Iris pigment epithelial cell (primary cell): ENCODE results near the gene CHD5.
A peak's percentile ranks its signal among the peaks of the same experiment; 100 is the strongest.

Experiments
- DNase-seq: peaks from one replicate; pipeline ENCODE4 v3.0.0-alpha.2; 2011; ENCODE audit warnings: low read depth

Gene CHD5

GRCh38 chr1:6202256-6202655 is 22.1 kb upstream of the CHD5 start:
- DNase-seq, result no peak

- no peak for DNase-seq
These were observed 20.2 kb upstream of the CHD5 start for GRCh38 chr1:6200188-6200809.

DNA sequence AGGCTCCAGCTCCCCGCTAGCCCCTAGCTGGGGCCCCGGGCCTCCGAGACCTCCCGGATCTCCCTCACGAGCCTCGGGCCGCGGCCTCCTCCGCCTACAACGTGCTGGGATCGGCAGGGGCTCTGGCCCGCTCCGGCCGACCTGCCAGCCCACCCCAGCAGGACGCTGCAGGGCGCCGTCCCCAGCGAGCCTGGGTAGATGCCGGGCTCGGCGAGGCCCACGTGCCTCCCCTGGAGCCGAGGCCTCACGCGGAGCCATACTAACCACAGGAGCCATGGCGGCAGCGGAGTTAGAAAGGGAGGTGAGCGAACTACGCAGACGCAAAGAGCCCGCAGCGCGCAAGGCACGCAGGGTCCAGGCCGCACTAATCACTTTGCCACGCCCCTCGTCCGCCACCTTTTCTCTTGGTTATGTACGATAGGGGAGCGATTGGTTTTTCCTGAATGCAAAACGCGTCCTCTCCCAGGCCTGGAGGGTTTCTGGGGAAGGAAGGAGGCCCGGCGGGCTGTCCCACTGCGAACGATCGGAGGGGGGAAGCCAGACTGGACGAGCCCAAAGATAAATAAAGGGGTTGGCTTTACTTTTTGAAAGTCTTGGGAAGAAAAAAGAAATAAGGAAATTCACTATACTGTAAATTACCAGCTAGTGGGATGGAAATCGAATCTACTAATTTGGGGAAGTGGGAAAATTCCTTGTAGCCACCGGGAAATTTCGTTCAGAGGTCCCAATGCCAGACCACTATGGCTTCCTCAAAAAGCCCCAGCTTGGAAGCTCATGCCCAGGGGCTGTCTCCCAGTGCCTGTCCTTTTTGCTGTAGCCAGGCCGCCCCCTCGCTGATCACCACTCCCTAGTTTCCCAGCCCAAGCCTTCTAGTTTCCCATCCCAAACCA is 19.4 kb upstream of the CHD5 start, which contains the start of gene RPL22:
Gene RPL22, minus strand, starts transcription at position 298 of the 890 bp plus-strand sequence. Its CDS starts 22 bp downstream, at position 276.
- DNase-seq, result peak; percentile 99

GRCh38 chr1:6198646-6199297 is 18.7 kb upstream of the CHD5 start:
- no peak for DNase-seq

GRCh38 chr1:6197746-6198427 is 17.8 kb upstream of the CHD5 start:
- peak; percentile 67 for DNase-seq

- DNase-seq, result no peak
These were observed 11.8 kb upstream of the CHD5 start for GRCh38 chr1:6191968-6192367.

DNA sequence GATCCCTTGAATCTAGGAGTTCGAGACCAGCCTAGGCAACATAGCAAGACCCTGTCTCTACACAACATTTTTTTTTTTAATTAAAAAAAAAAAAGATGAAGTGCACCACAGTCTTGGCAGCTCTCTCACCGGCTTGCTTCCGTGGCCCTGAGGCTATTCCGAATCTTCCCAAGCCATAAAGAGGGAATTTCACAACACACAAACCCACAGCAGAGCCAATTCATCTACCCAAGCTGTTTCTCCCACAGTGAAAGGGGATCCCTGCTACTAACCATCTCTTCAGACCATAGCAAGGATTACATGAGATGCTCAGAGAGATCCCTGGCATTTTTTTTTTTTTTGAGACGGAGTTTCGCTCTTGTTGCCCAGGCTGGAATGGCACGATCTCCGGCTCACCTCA is 8.3 kb upstream of the CHD5 start:
- no peak for DNase-seq

DNA sequence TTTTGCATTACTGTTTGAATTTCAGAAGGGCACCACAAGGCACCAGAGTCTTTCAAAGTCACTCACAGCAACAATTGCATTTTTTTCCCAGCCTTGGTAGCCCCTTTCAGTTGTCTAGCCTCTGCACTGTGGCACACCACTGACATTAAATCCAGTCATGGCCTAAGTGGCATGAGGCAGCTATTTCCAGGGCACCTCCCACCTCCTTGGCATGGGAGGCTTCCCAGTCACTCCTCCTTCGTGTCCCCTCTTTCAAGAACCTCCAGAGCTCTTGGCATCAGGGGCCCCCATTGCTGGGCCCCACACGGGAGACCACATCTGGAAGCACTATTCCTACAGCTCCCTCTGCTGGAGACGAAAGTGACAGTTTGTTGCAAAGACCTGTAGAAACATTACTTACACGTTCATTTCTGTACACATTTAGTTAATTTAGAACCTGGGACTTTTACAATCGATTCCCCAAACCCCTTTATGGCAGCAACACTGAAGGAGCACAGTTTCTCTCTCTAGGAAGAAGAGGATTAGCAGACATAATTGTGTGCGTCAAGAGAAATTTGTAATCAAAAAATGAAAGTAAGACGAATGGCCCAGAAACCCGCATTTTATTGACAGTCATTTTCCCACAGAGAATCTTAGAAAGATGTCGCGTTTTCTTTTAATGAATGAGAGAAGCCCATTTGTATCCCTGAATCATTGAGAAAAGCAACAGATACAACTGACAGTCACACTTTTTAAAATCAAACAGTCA is 5.7 kb upstream of the CHD5 start:
- peak; percentile 54 for DNase-seq

GRCh38 chr1:6185151-6185550 is 5.0 kb upstream of the CHD5 start:
- peak; percentile 86 for DNase-seq

DNA sequence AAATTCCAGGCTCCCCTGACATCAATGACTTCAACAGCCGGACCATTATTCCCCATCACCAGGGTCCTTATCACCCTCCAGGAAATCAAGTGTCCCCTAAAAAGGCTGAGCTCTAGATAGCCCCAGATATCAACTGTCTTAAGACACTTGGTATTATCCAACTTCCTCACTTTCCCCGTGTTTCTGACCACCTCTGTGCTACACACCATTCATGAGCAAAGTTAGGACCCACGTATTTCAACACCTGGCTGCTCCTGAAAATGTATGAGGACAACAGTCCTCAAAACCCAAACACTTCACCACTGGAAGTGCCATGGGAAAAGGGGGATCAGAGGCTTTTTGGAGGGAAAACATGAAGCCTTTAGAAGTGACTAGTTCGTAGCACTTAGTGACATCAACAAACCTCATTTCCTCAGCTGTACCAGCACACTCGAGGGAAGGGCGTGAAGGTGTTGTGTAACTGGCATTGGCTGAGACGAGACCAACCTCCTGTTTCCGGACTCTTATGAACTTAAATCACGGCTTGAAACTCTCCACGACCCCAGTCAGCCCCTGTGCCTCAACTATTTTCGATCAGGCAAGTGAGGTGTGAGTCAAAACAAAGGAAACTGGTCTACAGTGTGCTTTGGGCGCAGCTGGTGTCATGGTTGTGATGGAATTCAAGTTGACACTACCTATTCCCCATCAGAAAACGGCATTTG is 4.1 kb upstream of the CHD5 start:
- DNase-seq, result no peak

GRCh38 chr1:6183520-6183989 is 3.4 kb upstream of the CHD5 start:
- DNase-seq, result no peak

- DNase-seq, result no peak
These were observed 1.2 kb upstream of the CHD5 start for GRCh38 chr1:6181347-6181770.

- DNase-seq, result no peak
These were observed 688 bp upstream of the CHD5 start for GRCh38 chr1:6180707-6181311.

DNA sequence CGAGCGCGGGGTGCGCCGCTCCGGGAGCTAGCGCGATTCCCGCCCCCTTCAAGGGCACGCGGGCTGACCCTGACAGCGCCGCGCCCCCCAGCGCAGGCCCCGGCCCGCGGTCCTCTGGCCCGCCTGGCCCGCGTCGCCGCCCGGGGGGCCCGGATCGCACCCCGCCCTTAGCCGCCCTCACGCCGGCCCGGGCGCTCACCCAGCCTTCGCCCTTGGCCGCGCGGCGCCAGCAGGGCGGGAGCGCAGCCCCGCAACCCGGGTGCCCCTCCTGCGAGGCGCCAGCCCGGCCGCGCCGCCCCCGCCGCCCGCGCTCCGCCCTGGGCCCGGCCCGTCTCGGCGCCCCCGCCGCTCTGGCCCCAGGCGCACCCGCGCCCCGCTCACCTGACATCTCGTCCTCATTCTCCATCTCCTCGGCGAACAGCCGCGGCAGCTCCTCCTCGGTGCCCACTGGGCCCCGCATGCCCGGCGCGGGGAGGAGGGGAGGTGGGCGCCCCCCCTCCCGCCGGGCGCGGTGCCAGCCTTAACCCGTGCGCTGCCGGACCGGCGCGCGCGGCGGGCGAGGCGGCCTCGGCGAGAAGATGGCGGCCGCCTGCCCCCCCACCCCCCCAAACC is 451 bp downstream of the CHD5 start:
- no peak for DNase-seq

DNA sequence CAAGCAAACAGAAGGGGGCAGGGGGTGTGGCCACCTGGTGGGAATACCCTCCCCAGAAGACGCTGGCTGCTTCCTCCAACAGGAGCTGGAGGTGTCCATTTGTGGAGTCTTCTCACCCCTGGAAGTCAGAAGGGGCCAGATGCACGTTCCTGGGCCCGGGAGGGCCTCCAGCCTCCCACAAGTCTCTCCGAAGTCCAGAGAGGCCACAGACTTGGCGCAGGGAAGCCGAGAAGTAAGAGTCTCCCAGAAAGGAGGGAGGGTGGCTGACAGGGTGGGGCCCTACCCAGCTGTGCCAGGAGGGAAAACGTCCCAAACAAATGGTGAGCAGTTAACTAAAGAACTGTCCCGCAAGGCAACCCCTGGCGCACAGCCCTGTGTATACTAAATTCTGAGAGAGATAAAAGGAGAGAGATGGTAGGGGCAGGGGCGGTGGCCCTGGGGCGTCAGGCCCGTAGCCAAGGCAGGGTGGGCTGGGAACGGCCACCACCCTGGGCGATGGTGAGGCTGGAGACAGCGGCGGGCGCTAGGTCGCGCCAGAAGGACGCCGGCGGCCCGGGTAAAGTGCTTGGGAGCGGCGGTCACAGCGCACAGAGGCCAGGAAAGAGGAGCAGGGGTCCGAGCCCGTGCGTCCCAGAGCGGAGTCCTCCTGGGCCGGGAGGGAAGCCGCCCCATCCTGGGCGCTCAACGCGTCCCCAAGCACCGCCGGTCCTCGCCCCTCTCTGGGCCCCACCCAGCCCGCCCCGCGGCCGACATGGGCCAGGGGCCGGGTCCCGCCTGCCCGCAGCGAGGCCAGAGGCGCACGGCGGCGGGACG is 1.2 kb downstream of the CHD5 start:
- DNase-seq, result no peak

DNA sequence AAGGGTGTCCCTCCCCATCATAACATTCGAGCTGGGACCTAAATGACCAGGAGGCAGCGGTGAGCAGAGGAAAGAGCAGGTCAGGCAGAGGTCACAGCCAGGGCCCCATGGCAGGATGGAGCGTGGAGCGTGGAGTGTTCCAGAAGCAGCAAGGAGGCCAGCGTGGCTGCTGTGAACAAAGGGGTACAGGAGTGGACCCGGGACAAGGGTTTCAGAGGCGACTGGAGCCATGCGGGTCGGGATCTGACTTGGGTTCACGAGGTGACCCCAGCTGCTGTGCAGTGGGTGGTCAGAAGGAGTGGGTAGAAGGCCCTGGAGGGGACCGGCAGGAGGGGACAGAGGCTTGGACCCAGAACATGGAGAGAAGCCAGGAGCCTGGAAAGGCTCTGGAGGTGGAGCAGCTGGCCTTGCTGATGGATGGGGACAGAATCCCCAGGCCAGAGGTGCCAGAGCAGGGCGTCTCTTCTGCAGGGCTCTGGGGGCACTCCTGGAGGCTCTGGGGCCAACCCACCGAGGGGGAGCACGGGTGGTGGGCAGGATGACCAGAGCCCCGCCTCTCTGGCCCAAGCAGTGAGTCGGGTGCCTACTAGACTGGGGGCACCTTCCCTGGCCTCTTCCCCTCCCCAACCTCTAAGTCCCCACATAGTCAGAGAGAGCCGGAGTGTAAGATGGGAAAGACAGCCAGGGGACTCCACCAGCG is 2.3 kb downstream of the CHD5 start:
- no peak for DNase-seq

DNA sequence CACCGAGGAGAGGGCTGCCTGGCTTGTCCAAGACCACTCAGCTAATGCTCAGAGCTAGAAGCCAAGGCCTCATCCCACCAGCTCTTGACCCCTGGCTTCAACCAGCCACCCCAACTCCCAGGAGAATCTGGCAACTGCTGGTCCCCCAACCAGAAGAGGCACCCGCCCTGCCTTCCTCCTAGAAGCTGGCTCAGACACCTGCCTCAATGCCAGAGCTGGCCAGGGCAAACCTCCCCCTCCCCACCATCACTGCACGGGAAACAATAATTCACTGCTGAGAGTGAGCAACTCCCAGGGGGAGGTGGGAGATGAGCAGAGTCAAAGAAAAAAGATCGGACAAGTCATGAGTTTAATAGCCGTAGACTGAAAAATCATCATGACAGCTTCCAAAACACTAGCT is 3.3 kb downstream of the CHD5 start:
- DNase-seq, result no peak

- no peak for DNase-seq
These were observed 4.7 kb downstream of the CHD5 start for GRCh38 chr1:6175411-6175828.
